ENCODE data around the gene MRFAP1.
A peak's percentile ranks its signal among the peaks of the same experiment; 100 is the strongest.
"Not testable (repeated sequence)": the region's sequence is repeated elsewhere in the genome, so short reads cannot be mapped to it uniquely, and the experiment has no call there.

The MRFAP1 gene

DNA sequence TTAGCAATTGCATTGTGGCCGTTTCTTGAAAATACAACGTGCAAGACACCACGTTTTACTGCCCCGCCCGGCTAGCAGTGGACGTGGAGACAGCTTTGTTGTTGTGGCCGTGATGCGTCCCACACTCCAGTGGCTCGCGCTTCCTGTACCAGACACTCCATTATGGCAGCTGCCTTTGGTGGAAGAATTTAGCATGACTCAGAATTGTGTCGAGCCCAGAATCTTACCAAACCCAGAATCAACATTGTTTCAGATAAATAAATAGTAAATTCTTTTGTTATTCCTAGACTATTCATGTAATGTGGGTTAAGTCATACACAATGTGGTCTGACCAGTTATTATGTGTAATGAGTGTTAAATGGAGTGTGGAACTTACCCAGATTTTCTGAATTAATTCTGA lies 27.9 kb downstream of the MRFAP1 start:
- no peak for DNase-seq (ENCODE audit: low spot score)

- DNase-seq (ENCODE audit: low spot score) = no peak
Measured at GRCh38 chr4:6671648-6672047, 31.2 kb downstream of the MRFAP1 start.

- no peak for DNase-seq (ENCODE audit: low spot score)
Measured at GRCh38 chr4:6672131-6672530, 31.6 kb downstream of the MRFAP1 start.

GRCh38 chr4:6672541-6673190 lies 32.2 kb downstream of the MRFAP1 start:
- DNase-seq (ENCODE audit: low spot score) = not testable (repeated sequence)

DNA sequence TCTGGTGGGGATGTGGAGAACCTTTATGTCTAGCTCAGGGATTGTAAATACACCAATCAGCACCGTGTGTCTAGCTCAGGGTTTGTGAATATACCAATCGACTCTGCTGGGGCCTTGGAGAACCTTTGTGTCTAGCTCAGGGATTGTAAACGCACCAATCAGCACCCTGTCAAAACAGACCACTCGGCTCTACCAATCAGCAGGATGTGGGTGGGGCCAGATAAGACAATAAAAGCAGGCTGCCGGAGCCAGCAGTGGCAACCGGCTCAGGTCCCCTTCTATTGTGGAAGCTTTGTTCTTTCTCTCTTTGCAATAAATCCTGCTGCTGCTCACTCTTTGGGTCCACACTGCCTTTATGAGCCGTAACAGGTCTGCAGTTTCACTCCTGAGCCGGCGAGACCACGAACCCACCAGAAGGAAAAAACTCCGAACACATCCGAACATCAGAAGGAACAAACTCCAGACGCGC lies 32.7 kb downstream of the MRFAP1 start:
- DNase-seq (ENCODE audit: low spot score) = not testable (repeated sequence)

GRCh38 chr4:6673660-6674499 lies 33.4 kb downstream of the MRFAP1 start:
- peak; percentile 91 for DNase-seq (ENCODE audit: low spot score)

DNA sequence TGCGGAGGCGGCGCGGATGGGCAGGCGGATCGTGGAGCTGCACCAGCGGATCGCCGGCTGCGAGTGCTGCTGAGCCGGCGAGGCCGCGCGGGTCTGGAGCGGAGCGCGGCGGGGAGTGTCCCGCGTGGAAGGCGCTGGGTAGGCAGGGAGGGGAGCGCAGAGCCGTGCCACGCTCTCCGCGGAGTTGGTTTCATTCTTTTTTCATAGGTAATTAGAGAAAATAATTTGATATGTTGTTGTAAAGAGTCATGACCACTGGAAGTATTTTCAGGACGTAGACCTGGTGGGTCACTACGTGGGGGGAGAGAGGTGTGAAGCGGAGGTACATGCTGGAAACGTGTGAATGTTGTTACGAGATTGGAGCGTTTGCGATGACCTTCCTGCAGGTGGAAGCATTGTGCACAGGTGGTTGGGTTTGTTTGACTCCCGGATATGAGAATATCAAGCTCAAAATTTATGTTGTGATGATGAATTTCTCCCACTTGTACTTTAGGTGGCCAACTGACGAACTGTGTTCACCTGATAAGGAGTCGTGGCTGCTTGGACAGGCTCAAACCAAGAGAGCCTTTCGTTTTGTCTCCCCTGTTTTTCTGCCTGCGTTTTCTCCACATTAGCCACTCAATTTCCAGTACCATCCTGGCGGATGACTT lies 34.1 kb downstream of the MRFAP1 start:
- DNase-seq (ENCODE audit: low spot score) = peak; percentile 60

DNA sequence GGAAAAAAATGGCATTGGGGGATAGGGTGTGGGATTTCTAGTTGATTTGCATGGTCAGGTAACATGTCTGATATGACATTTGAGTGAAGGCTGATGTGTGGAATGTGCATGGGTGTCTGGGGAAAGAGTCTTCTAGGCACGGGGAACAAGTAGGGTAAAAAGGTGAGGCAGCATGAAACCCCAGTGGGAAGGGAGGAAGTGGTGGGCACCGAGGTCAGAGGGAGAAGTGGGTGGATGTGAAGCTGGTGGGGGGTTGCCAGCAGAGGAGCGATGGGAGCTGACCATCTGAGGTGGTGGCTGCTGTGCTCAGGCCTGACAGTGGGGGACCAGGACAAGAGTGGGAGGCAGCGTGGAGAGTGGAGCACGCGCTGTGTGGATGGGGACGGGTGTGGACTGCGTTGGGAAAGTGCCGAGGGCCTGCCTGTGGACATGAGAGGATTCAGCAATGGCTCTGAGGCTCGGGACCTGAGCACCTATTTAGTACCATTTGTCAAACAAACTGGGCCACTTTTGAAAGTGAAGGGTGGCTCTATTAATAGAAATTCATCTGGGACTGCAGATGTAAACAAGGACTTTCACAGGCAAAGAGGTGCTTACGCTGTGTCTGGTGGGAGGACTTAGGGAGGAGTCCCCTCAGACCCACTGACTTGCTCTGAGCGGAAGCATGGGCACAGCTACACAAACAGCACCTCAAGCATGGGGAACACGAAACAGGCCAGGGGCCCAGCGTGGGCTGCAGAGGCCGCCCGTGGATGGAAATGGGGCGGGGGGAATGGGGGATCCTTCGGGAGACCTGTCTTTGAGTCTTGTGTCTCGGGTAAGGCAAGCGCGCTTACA lies 36.5 kb downstream of the MRFAP1 start:
- DNase-seq (ENCODE audit: low spot score) = no peak

DNA sequence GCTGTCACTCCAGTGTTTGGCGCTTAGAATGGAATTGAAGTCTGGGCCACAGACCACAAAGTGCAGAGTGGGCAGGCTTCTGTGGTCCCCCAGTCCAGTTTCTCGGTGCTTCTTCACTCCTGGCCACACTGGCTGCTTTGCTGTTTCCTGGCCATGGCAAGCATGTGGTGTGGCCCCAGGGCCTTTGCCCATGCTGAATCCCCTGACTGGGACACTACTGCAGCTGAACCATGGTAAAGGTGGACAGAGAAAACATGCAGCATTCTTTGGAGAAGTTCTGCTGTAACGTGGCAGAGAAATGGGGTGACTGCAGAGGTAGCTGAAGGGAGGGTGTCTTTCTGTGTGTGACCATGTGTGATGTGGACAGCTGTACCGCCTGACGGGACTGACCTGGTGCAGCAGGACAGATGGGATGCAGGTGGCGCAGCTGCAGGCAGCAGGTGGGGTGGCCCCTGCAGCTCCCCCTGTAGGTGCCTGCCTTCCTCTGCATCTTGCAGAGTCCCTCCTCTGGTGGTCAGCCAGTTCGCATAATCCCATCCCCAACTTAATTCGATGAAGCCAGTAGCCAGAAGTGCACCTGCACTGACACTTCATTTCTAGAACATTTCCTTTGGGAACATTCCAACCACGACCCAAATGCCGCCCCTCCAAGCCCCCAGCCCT lies 40.0 kb downstream of the MRFAP1 start:
- DNase-seq (ENCODE audit: low spot score) = peak; percentile 34

GRCh38 chr4:6681191-6681590 lies 40.7 kb downstream of the MRFAP1 start:
- no peak for DNase-seq (ENCODE audit: low spot score)

- no peak for DNase-seq (ENCODE audit: low spot score)
Measured at GRCh38 chr4:6682862-6683590, 42.5 kb downstream of the MRFAP1 start.

DNA sequence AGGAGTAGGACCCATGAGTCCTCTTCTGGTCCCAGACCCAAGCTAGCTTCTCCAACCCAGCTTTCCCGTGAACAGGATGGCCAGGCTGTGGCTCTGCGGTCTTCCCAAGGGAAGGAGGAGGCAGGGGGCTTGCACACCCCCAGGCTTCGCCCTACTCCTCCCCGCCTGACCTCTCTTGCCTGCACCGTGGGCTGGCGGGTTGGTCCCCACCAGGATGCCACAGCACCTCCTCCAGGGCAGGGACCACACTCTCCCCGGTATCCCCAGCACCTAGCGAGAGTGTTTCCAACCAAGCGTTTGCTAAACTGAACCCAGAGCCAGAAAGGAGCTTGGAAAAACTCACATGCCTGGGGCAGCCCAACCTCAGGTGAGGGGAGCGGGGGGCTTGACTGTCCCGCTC lies 44.2 kb downstream of the MRFAP1 start:
- no peak for DNase-seq (ENCODE audit: low spot score)

DNA sequence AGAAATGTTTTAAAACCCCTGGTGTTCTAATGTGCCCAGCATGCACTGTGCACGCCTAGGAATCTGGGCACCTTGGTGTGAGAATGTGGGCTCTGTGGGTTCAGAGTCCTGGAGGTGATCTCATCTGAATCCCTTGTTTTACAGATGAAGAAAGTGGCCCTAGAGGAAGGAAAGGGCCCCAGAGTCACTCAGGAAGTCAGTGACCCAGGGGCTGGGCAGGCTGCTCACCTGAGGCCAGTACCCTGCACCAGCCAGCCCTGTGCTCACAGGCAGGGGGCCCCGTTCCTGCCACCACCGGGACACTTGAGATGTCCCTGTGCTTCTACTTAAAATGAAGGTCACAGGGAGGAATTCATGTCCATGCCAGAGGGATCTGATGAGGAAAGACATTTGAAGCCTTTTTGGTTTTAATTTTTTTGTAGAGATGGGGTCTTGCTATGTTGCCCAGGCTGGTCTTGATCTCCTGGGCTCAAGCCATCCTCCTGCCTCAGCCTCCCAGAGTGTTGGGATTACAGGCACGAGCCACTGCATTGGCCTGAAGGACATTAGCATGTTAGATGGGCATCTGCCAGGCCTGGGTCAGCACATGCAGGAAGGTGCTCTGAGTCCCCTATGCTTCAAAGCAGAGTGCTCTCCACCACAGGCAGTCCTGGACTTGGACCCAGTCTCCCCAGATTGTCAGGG lies 45.8 kb downstream of the MRFAP1 start:
- DNase-seq (ENCODE audit: low spot score) = no peak

- DNase-seq (ENCODE audit: low spot score) = no peak
Measured at GRCh38 chr4:6687947-6688878, 47.7 kb downstream of the MRFAP1 start.

DNA sequence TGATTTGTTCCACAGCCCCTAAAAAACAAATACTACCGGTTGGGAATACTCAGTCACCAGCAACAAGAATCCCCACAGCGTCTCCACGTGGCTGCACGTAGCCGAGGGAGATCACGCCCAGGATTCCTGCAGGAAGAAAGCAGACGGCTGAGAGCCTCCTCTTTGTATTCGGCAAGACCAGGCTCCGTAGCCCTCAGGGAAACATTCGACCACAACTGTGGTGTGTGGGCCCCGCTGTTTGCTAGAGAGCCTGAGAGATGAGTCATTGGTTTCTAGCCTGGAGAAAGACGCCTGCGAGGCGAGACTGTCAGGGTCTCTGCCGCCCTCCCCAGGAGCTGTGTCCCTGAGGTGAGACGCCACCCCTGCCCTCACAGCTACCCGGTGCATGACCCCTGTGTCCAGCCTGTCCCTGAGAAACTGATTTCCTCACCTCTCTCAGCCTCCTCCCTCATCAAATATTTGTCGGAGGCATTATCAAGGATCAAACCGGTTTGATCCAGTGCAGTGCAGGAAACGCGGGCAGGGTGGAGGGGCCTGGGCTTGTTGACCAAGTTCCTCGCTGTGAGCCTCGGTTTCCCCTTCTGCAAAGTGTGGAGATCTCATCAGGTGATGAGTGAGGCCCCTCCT lies 48.5 kb downstream of the MRFAP1 start:
- no peak for DNase-seq (ENCODE audit: low spot score)

DNA sequence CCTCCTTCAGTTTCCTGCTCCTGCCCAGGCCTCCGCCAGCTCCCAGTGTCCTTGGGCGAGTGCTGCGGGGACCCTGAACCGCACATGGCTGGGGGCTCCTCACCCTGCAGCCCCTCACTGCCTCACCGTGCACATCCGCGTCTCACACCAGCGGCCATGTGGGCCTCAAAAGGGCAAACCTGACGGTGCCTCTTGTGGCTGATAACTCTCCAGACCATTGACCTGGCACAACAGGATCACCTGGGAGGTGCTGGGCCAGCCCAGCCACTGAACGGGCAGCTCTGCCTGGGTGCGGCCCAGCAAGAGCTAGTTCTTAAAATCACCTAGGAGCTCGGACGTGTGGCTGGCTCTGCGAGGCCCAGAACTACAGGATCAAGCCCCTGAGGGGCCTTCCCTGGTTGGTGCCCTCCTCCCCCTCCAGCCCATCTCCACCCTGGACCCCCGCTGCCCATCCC lies 49.0 kb downstream of the MRFAP1 start:
- DNase-seq (ENCODE audit: low spot score) = no peak
